H1 (cell line): ENCODE data around the gene POLN. TPM values are rescaled to one million over a fixed set of nuclear protein-coding genes. Genes with fewer than 3 reads are reported as not detected.

ENCODE experiments used
- CTCF ChIA-PET: fragments of 300-600 bp; sonication (Branson Sonifier 250); formaldehyde crosslinking; loops from one replicate; lab custom pipeline; 2021; ENCODE audit not compliant: partially characterized antibody; lab: Charles Lee
- POLR2A ChIA-PET: fragments of 300-600 bp; sonication (Branson Sonifier 250); formaldehyde crosslinking; loops from one replicate; lab custom pipeline; 2021; ENCODE audit warnings: inconsistent platforms; ENCODE audit not compliant: partially characterized antibody; lab: Charles Lee
- DNase-seq, 2 experiments: peaks; one replicate each; pipeline versions ENCODE4 v3.0.0 to v3.0.0-alpha.2; 2010 to 2022; ENCODE audit warnings: low spot score in 2 of 2, low read depth in 1 of 2, mixed read lengths in 1 of 2
- FAIRE-seq: peaks from 2 replicates; lab custom pipeline; 2011; peaks lifted over from hg19 to GRCh38; lab: Jason Lieb, UNC
- H2AFZ ChIP-seq: 2 replicates; pipeline ENCODE4 v1.8.1; 2012; ENCODE audit warnings: low read length, inconsistent platforms
- H2AK5ac ChIP-seq: 2 replicates; pipeline ENCODE4 v1.6.1; 2013; ENCODE audit warnings: low read depth, low read length
- H2BK120ac ChIP-seq: replicated peaks from 2 replicates; pipeline ENCODE3; 2013; ENCODE audit warnings: low read depth, low read length, inconsistent platforms
- H2BK12ac ChIP-seq: 2 replicates; pipeline ENCODE4 v1.6.1; 2013; ENCODE audit warnings: low read depth, low read length
- H2BK15ac ChIP-seq: 2 replicates; pipeline ENCODE4 v1.6.1; 2013; ENCODE audit warnings: low read length
- H2BK20ac ChIP-seq: 2 replicates; pipeline ENCODE4 v1.6.1; 2013; ENCODE audit warnings: low read length
- H2BK5ac ChIP-seq: 2 replicates; pipeline ENCODE4 v1.6.1; 2013; ENCODE audit warnings: low read depth, low read length
- H3K14ac ChIP-seq: 2 replicates; pipeline ENCODE4 v1.6.1; 2013; ENCODE audit warnings: inconsistent platforms; ENCODE audit not compliant: insufficient read length
- H3K18ac ChIP-seq: 2 replicates; pipeline ENCODE4 v1.6.1; 2013; ENCODE audit warnings: low read length; ENCODE audit errors: extremely low read depth
- H3K23ac ChIP-seq: 2 replicates; pipeline ENCODE4 v1.6.1; 2013; ENCODE audit warnings: inconsistent platforms; ENCODE audit not compliant: insufficient read length
- H3K23me2 ChIP-seq: 2 replicates; pipeline ENCODE4 v1.6.1; 2013; ENCODE audit warnings: low read depth, low read length
- H3K27ac ChIP-seq: 2 replicates; pipeline ENCODE4 v1.6.1; 2011; ENCODE audit warnings: low read depth, low read length, inconsistent platforms
- H3K27me3 ChIP-seq, 4 experiments: replicated peaks in 1 of 4; 1 replicate in 1 of 4; 2 replicates in 3 of 4; pipeline versions ENCODE4 v1.6.1 to v1.8.1; 2011 to 2013; ENCODE audit warnings: low read length in 3 of 4, mild to moderate bottlenecking in 3 of 4, inconsistent platforms in 2 of 4, mixed read lengths in 2 of 4, moderate library complexity in 1 of 4; ENCODE audit not compliant: control insufficient read depth in 3 of 4, insufficient read depth in 3 of 4; ENCODE audit errors: extremely low read depth in 1 of 4
- H3K36me3 ChIP-seq, 4 experiments: 2 replicates each; pipeline versions ENCODE4 v1.6.1 to v1.8.1; 2011 to 2013; ENCODE audit warnings: mild to moderate bottlenecking in 4 of 4, low read length in 3 of 4, moderate library complexity in 2 of 4, control low read depth in 1 of 4, inconsistent platforms in 1 of 4; ENCODE audit not compliant: insufficient read depth in 4 of 4, control insufficient read depth in 2 of 4
- H3K4ac ChIP-seq: replicated peaks from 2 replicates; pipeline ENCODE3; 2013; ENCODE audit warnings: low read length, low read depth, mixed read lengths, inconsistent platforms; ENCODE audit not compliant: insufficient read length
- H3K4me1 ChIP-seq, 4 experiments: replicated peaks in 1 of 4; 1 replicate in 1 of 4; 2 replicates in 3 of 4; pipeline versions ENCODE4 v1.6.1 to v1.8.1; 2011 to 2013; ENCODE audit warnings: low read length in 3 of 4, inconsistent platforms in 2 of 4, mixed read lengths in 1 of 4; ENCODE audit not compliant: insufficient read depth in 4 of 4, control insufficient read depth in 3 of 4
- H3K4me2 ChIP-seq, 2 experiments: 2 replicates each; pipeline versions ENCODE4 v1.6.1 to v1.8.1; 2011 to 2013; ENCODE audit warnings: low read depth in 2 of 2, low read length in 2 of 2, control low read depth in 1 of 2, inconsistent platforms in 1 of 2, mild to moderate bottlenecking in 1 of 2; ENCODE audit not compliant: insufficient read depth in 1 of 2
- H3K4me3 ChIP-seq, 4 experiments: fragments of 200-600, 300-600 bp in 1 of 4; sonication (generic), shearing (Covaris generic), sonication (Bioruptor Twin) in 1 of 4; 2 replicates each; pipeline versions ENCODE4 v1.5.1 to v1.8.1; 2011 to 2016; ENCODE audit warnings: low read length in 4 of 4, low read depth in 3 of 4, control low read depth in 2 of 4, inconsistent platforms in 2 of 4, mild to moderate bottlenecking in 2 of 4, mixed read lengths in 1 of 4, moderate library complexity in 1 of 4; ENCODE audit not compliant: insufficient read depth in 2 of 4; ENCODE audit errors: extremely low read depth in 1 of 4
- H3K56ac ChIP-seq: replicated peaks from 2 replicates; pipeline ENCODE3; 2013; ENCODE audit warnings: low read depth, mild to moderate bottlenecking, mixed read lengths, low read length, inconsistent platforms; ENCODE audit not compliant: insufficient read length
- H3K79me1 ChIP-seq: 2 replicates; pipeline ENCODE4 v1.6.1; 2013; ENCODE audit warnings: low read depth, low read length, control low read depth
- H3K79me2 ChIP-seq, 2 experiments: 2 replicates each; pipeline versions ENCODE4 v1.6.1 to v1.8.1; 2012 to 2013; ENCODE audit warnings: low read length in 2 of 2, mild to moderate bottlenecking in 2 of 2, inconsistent platforms in 1 of 2; ENCODE audit not compliant: insufficient read depth in 2 of 2, control insufficient read depth in 1 of 2
- H3K9ac ChIP-seq, 4 experiments: replicated peaks in 1 of 4; 1 replicate in 1 of 4; 2 replicates in 3 of 4; pipeline versions ENCODE4 v1.6.1 to v1.8.1; 2011 to 2013; ENCODE audit warnings: low read depth in 3 of 4, low read length in 3 of 4, control low read depth in 2 of 4, mild to moderate bottlenecking in 2 of 4, moderate library complexity in 2 of 4, inconsistent platforms in 1 of 4; ENCODE audit errors: extremely low read depth in 1 of 4
- H3K9me3 ChIP-seq, 2 experiments: 2 replicates each; pipeline versions ENCODE4 v1.6.1 to v1.8.1; 2012 to 2013; ENCODE audit warnings: mild to moderate bottlenecking in 2 of 2, moderate library complexity in 2 of 2, control low read depth in 1 of 2, inconsistent platforms in 1 of 2, low read depth in 1 of 2, low read length in 1 of 2, mixed read lengths in 1 of 2; ENCODE audit not compliant: insufficient read depth in 2 of 2
- H4K20me1 ChIP-seq, 2 experiments: replicated peaks in 1 of 2; 2 replicates each; pipeline versions ENCODE3 to v1.8.1; 2011 to 2013; ENCODE audit warnings: inconsistent platforms in 2 of 2, low read length in 2 of 2, mild to moderate bottlenecking in 1 of 2; ENCODE audit not compliant: insufficient read depth in 2 of 2, control insufficient read depth in 1 of 2
- H4K5ac ChIP-seq: 2 replicates; pipeline ENCODE4 v1.6.1; 2013; ENCODE audit warnings: low read length, low read depth, mixed read lengths, inconsistent platforms; ENCODE audit not compliant: insufficient read length
- H4K8ac ChIP-seq: 2 replicates; pipeline ENCODE4 v1.8.0; 2013; ENCODE audit warnings: mild to moderate bottlenecking, moderate library complexity, low read length, inconsistent platforms; ENCODE audit not compliant: insufficient read depth; ENCODE audit errors: extremely low read depth
- H4K91ac ChIP-seq: replicated peaks from 2 replicates; pipeline ENCODE3; 2013; ENCODE audit warnings: low read length, mixed read lengths, inconsistent platforms; ENCODE audit not compliant: insufficient read length
- BCL11A ChIP-seq, 2 experiments: IDR thresholded peaks; one replicate each; pipeline ENCODE4 v1.6.1; 2011; ENCODE audit warnings: low read depth in 2 of 2, low read length in 2 of 2, mild to moderate bottlenecking in 2 of 2
- BRCA1 ChIP-seq: IDR thresholded peaks from 2 replicates; pipeline ENCODE4 v1.6.1; 2012; ENCODE audit warnings: low read depth, low read length, improper control_type of control experiment
- CBX5 ChIP-seq: fragments of 300-800, 300-1000 bp; sonication (generic); IDR thresholded peaks from 2 replicates; pipeline ENCODE4 v1.7.1; 2016; ENCODE audit warnings: antibody characterized with exemption, low read length, low read depth
- CHD2 ChIP-seq: IDR thresholded peaks from 2 replicates; pipeline ENCODE4 v1.6.1; 2012; ENCODE audit warnings: low read length, improper control_type of control experiment
- EZH2 ChIP-seq: fragments of 200-600 bp; sonication (generic); IDR thresholded peaks from 2 replicates; pipeline ENCODE4 v1.7.1; 2012; ENCODE audit warnings: low read depth, mild to moderate bottlenecking, moderate library complexity, low read length, inconsistent platforms; ENCODE audit not compliant: severe bottlenecking
- FOSL1 ChIP-seq: IDR thresholded peaks from 2 replicates; pipeline ENCODE4 v1.6.1; 2011; ENCODE audit warnings: mild to moderate bottlenecking, low read depth, low read length, moderate library complexity; ENCODE audit not compliant: insufficient read depth
- GTF2F1 ChIP-seq: IDR thresholded peaks from 2 replicates; pipeline ENCODE4 v1.6.1; 2012; ENCODE audit warnings: low read depth, low read length, improper control_type of control experiment, borderline replicate concordance
- MAFK ChIP-seq: IDR thresholded peaks from 2 replicates; pipeline ENCODE4 v1.6.1; 2012; ENCODE audit warnings: low read depth, mild to moderate bottlenecking, improper control_type of control experiment, low read length
- NANOG ChIP-seq: IDR thresholded peaks from 2 replicates; pipeline ENCODE4 v1.6.1; 2011; ENCODE audit warnings: low read length, low read depth, mild to moderate bottlenecking, inconsistent platforms; ENCODE audit not compliant: insufficient read depth, poor library complexity, severe bottlenecking
- SP4 ChIP-seq: IDR thresholded peaks from 2 replicates; pipeline ENCODE4 v1.6.1; 2012; ENCODE audit warnings: low read length, inconsistent platforms
- SUZ12 ChIP-seq: fragments of 200-600 bp; sonication (generic); IDR thresholded peaks from 2 replicates; pipeline ENCODE4 v1.6.1; 2012; ENCODE audit warnings: mild to moderate bottlenecking, inconsistent platforms, low read length, moderate library complexity, mixed read lengths
- TAF1 ChIP-seq: IDR thresholded peaks from 2 replicates; pipeline ENCODE4 v1.6.1; 2011; ENCODE audit warnings: mild to moderate bottlenecking, low read depth, low read length
- TCF12 ChIP-seq: IDR thresholded peaks from 2 replicates; pipeline ENCODE4 v1.6.1; 2011; ENCODE audit warnings: low read depth, mild to moderate bottlenecking, low read length
- WGBS, 2 experiments: shearing (Covaris generic) in 1 of 2; methylation state at CpG; one replicate each; pipeline versions ENCODE4 v1.1.6 to v1.1.7; 2013 to 2015; ENCODE audit warnings: low lambda C conversion rate in 2 of 2, mixed read lengths in 2 of 2, inconsistent platforms in 1 of 2, low coverage in 1 of 2, missing lambda C conversion rate in 1 of 2; ENCODE audit not compliant: insufficient replicate concordance in 2 of 2, insufficient coverage in 1 of 2, insufficient read length in 1 of 2; ENCODE audit errors: extremely low coverage in 1 of 2, missing lambda C conversion rate in 1 of 2; 5-methylcytosine and 5-hydroxymethylcytosine counted together
- polyA plus RNA-seq, 7 experiments: library from polyadenylated mRNA; depleted of rRNA in 3 of 7; stranded (reverse) in 5 of 7; unstranded in 2 of 7; fragments of >200 nt in 5 of 7; fragments of 200-250 nt in 2 of 7; gene quantifications; 1 replicate in 5 of 7; 2 replicates in 1 of 7; 4 replicates in 1 of 7; pipeline versions ENCODE4 v1.2.1 to v1.2.3, GENCODE V29; 2011 to 2013; ENCODE audit warnings: missing spikeins in 2 of 7, mixed read lengths in 2 of 7
- total RNA-seq: library from RNA; stranded (reverse); fragmentation: NEBNext Ultra II Directional; extraction: Animal tissue kit (Norgen Biotek cat#: 25700); gene quantifications from 2 replicates; pipeline ENCODE4 v1.2.1, GENCODE V29; 2021

POLN gene
- total and polyA plus RNA-seq, 2 of the 8 experiments (the other 6 are each of a cell fraction or from before 2014, with no cell fraction given): 0.98 to 1.5 TPM

DNA sequence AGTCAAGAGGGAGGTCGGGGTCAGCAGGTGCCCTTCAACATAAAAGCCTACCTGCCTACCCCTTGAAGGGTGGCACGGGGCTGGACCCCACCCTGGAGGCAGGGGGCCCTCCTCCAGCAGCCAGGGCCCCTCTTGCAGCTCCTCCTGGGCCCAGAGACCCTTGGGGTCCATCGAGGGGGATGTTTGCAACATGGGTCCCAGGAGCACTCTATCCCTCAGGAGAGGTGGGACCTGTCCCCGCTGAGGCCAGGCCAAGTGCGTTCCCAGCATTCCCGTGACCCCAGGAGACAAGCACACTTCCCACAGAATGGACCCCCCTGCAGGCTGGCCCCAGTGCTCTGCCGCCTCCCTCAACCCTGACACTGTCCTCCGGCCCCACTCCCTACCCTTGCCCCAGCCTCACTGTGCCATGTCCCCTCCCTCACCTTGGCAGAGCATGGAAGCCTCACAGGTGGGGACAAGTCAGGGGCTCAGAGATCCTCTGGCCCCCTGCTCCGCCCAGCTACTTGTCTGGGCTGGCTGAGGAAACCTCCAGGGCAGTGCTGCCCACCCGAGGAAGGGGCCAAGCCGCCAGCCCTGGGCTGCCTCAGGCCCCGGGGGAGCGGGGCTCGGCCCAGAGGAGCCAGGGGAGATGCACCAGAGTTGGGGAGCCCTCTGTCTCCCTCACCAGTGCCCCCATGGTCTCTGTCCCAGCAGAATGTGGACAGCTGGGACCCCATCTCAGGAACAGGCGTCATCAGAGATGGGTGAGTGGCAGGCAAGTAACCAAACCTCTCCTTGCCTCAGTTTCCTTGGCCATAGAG lies 17.8 kb upstream of the POLN start:
- ChIA-PET POLR2A (interaction anchor here (1.0 kb wide), 1 partner anchor 15 kb away, joined by 3 read pairs; no protein-coding TSS in a partner anchor), CTCF (no interaction called here)
- Histone ChIP-seq H3K56ac (no peak overlapping the region), H2BK5ac (no peak overlapping the region), H3K23me2 (peaks cover 10% of the 10 kb centered on the region; the same call in 1 of the 2 replicates), H2BK120ac (no peak overlapping the region), H3K4ac (no peak overlapping the region), H3K36me3 (no peaks in the 10 kb centered on the region; a peak in 1 of 8 replicates), H3K14ac (no peak overlapping the region), H4K5ac (no peak overlapping the region), H4K8ac (no peak overlapping the region; the same call in 1 of the 2 replicates), H2BK15ac (no peak overlapping the region), H3K18ac (no peak overlapping the region), H3K23ac (no peak overlapping the region), H3K9me3 (no peaks in the 10 kb centered on the region), H3K4me3 (no peak overlapping the region), H3K79me1 (no peaks in the 10 kb centered on the region), H2BK12ac (no peak overlapping the region), H3K4me2 (no peak overlapping the region; a peak in 1 of 4 replicates), H2AK5ac (no peak overlapping the region), H3K4me1 (peaks cover 0 to 9% (median 4%) of the 10 kb centered on the region in 4 experiments; a peak in 5 of 7 replicates), H3K9ac (no peak overlapping the region), H3K79me2 (no peaks in the 10 kb centered on the region), H4K20me1 (peaks cover 0 to 6% of the 10 kb centered on the region in 2 experiments), H3K27ac (no peak overlapping the region), H3K27me3 (no peaks in the 10 kb centered on the region), H2BK20ac (no peak overlapping the region), H4K91ac (no peak overlapping the region), H2AFZ (no peak overlapping the region)
- WGBS, 2 experiments: 92% methylated on average over 15 of the region's 15 CpGs; no CpG with 5 or more reads in 1 of the 2 experiments
- no peak for DNase-seq
- no peak for FAIRE-seq
- no peak for TF ChIP-seq MAFK
- TF ChIP-seq BCL11A (IDR thresholded peaks at IDR 0.05; ENCODE audit: low read depth in 2 of 2, low read length in 2 of 2): no peak
- TF ChIP-seq NANOG: no peak
- no peak for TF ChIP-seq SUZ12
- no peak for TF ChIP-seq GTF2F1
- TF ChIP-seq CBX5: no peak
- no peak for TF ChIP-seq TAF1
- no peak for TF ChIP-seq TCF12
- TF ChIP-seq FOSL1: no peak
- TF ChIP-seq EZH2: no peak
- TF ChIP-seq SP4: no peak
- no peak for TF ChIP-seq CHD2
- TF ChIP-seq BRCA1: no peak
